Sigmoid colon (tissue), 7 donors: ENCODE results near the gene RBFOX2. TPM values are rescaled to one million over a fixed set of nuclear protein-coding genes. Genes with fewer than 3 reads are reported as not detected.
A peak's percentile ranks its signal among the peaks of the same experiment; 100 is the strongest.

Experiments
- DNase-seq: peaks from one replicate; pipeline ENCODE4 v3.0.0-alpha.2; 2019
- H3K27ac ChIP-seq, 4 donors: fragments of 200-600 bp; sonication (generic); one replicate each; pipeline ENCODE4 v1.5.1; 2016 to 2019; ENCODE audit warnings: mild to moderate bottlenecking in 1 of 4
- H3K27me3 ChIP-seq, 3 donors: fragments of 200-600 bp; sonication (generic); one replicate each; pipeline ENCODE4 v1.5.1; 2019; ENCODE audit warnings: mild to moderate bottlenecking in 1 of 3
- H3K36me3 ChIP-seq, 4 donors: fragments of 200-600 bp; sonication (generic); one replicate each; pipeline ENCODE4 v1.5.1; 2016 to 2019
- H3K4me1 ChIP-seq, 4 donors: fragments of 200-600 bp; sonication (generic); one replicate each; pipeline ENCODE4 v1.5.1; 2017 to 2019
- H3K4me3 ChIP-seq, 4 donors: fragments of 200-600 bp; sonication (generic); one replicate each; pipeline ENCODE4 v1.5.1; 2017 to 2019; ENCODE audit warnings: mild to moderate bottlenecking in 2 of 4, moderate library complexity in 1 of 4
- H3K9me3 ChIP-seq, 4 donors: fragments of 200-600 bp in 3 of 4; sonication (generic) in 3 of 4; one replicate each; pipeline versions ENCODE4 v1.5.1 to v1.6.1; 2013 to 2019
- EP300 ChIP-seq, 4 donors: sonication (generic); formaldehyde crosslinking; IDR thresholded peaks; one replicate each; pipeline ENCODE4 v1.6.1; 2017; ENCODE audit warnings: antibody characterized with exemption in 4 of 4
- POLR2A ChIP-seq, 2 donors: fragments of 450-650 bp; IDR thresholded peaks; one replicate each; pipeline ENCODE4 v1.6.1; 2016; ENCODE audit warnings: antibody characterized with exemption in 2 of 2, mild to moderate bottlenecking in 2 of 2, moderate library complexity in 2 of 2
- POLR2AphosphoS5 ChIP-seq, 4 donors: sonication (generic); formaldehyde crosslinking; IDR thresholded peaks; one replicate each; pipeline ENCODE4 v1.6.1; 2017; ENCODE audit warnings: antibody characterized with exemption in 4 of 4
- whole genome bisulfite sequencing, 2 donors: extraction: QIAGEN DNeasy Blood & Tissue Kit; methylation state at CpG; one replicate each; pipeline ENCODE4 v1.1.7; 2013; 5-methylcytosine and 5-hydroxymethylcytosine counted together
- intact Hi-C: fragments of 100-400 bp; cut with DNase I; formaldehyde crosslinking; loops from one replicate; pipeline ENCODE4 v1.15.1; 2023
- polyA plus RNA-seq, 3 donors: library from polyadenylated mRNA; stranded (reverse); fragments of 200-250 nt; gene quantifications; one replicate each; pipeline ENCODE4 v1.2.3, GENCODE V29; 2013
- total RNA-seq, 4 donors: library from RNA; depleted of rRNA; stranded (reverse); fragments of >200 nt; gene quantifications; one replicate each; pipeline ENCODE4 v1.1.0, GENCODE V29; 2016
- TF ChIP-seq, protein P1 (sequence below), 4 experiments: fragments of 450-650 bp in 3 of 4; fragments of 200-600 bp in 1 of 4; IDR thresholded peaks; one replicate each; pipeline ENCODE4 v1.5.1; 2016 to 2019; ENCODE audit warnings: antibody characterized with exemption in 4 of 4, mild to moderate bottlenecking in 3 of 4, moderate library complexity in 2 of 4
- donor health status: healthy with polysubstance abuse.
- donor health status: Bipolar disorder and iron deficiency.
- donor health status: healthy.

The RBFOX2 gene
- total and polyA plus RNA-seq, 7 donors, result 11.6 to 164 (median 138) TPM

- no peak for TF ChIP-seq POLR2A (IDR thresholded peaks at IDR 0.05)
- DNase-seq, result no peak
- Histone ChIP-seq H3K4me3 (no peak overlapping the region), H3K27me3 (no peaks in the 10 kb centered on the region), H3K9me3 (no peaks in the 10 kb centered on the region), H3K4me1 (peaks cover 0 to 18% (median 0%) of the 10 kb centered on the region in 4 donors), H3K27ac (no peak overlapping the region), H3K36me3 (peaks cover 0 to 33% (median 3%) of the 10 kb centered on the region in 4 donors)
- 88 to 94% methylated on average over 12 of the region's 12 CpGs for WGBS, 2 donors
- intact Hi-C loops, result no loop called here
Measured at GRCh38 chr22:35736701-35737100, 291.9 kb downstream of the RBFOX2 start.

GRCh38 chr22:35736166-35736565 is 292.5 kb downstream of the RBFOX2 start:
- Histone ChIP-seq H3K27me3 (no peaks in the 10 kb centered on the region), H3K9me3 (no peaks in the 10 kb centered on the region), H3K4me3 (no peak overlapping the region), H3K36me3 (peaks cover 0 to 29% (median 3%) of the 10 kb centered on the region in 4 donors), H3K4me1 (peaks cover 0 to 18% (median 0%) of the 10 kb centered on the region in 4 donors), H3K27ac (no peak overlapping the region)
- intact Hi-C loops, result no loop called here
- no peak for TF ChIP-seq POLR2A (IDR thresholded peaks at IDR 0.05)
- TF ChIP-seq EP300 (IDR thresholded peaks at IDR 0.05), result no peak
- TF ChIP-seq, protein P1, sequence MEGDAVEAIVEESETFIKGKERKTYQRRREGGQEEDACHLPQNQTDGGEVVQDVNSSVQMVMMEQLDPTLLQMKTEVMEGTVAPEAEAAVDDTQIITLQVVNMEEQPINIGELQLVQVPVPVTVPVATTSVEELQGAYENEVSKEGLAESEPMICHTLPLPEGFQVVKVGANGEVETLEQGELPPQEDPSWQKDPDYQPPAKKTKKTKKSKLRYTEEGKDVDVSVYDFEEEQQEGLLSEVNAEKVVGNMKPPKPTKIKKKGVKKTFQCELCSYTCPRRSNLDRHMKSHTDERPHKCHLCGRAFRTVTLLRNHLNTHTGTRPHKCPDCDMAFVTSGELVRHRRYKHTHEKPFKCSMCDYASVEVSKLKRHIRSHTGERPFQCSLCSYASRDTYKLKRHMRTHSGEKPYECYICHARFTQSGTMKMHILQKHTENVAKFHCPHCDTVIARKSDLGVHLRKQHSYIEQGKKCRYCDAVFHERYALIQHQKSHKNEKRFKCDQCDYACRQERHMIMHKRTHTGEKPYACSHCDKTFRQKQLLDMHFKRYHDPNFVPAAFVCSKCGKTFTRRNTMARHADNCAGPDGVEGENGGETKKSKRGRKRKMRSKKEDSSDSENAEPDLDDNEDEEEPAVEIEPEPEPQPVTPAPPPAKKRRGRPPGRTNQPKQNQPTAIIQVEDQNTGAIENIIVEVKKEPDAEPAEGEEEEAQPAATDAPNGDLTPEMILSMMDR (IDR thresholded peaks at IDR 0.05), result no peak
- no peak for TF ChIP-seq POLR2AphosphoS5 (IDR thresholded peaks at IDR 0.05)
- 95 to 97% methylated on average over 5 of the region's 5 CpGs for WGBS, 2 donors
- no peak for DNase-seq

DNA sequence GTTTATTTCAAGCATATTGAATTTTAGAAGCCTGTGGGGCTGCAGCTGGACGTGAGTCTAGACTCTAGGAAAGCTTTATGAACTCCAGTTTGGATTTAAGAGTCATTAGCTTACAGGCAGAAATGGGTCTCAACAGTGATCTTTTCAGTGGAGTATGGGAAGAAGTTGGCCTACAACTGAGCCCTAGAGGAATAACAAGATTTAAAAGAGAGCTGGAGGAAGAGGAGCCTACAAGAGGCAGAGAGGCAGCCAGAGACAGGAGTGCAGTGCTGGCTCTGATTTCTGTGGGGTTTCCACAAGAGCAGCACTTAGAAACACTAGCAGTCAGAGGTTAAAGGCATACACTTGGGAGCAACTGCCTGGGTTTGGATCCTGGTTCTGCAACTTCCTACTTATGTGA is 293.1 kb downstream of the RBFOX2 start:
- intact Hi-C loops, result no loop called here
- H3K4me1 ChIP-seq, result peaks cover 0 to 18% (median 0%) of the 10 kb centered on the region in 4 donors
- H3K27ac ChIP-seq, result no peak overlapping the region
- no peak for DNase-seq
- H3K9me3 ChIP-seq, result no peaks in the 10 kb centered on the region
- no peaks in the 10 kb centered on the region for H3K27me3 ChIP-seq
- 76 to 91% methylated on average over 1 of the region's 1 CpG for WGBS, 2 donors
- H3K36me3 ChIP-seq, result peaks cover 0 to 24% (median 3%) of the 10 kb centered on the region in 4 donors
- no peak overlapping the region for H3K4me3 ChIP-seq
- TF ChIP-seq EP300 (IDR thresholded peaks at IDR 0.05) (no peak), POLR2A (IDR thresholded peaks at IDR 0.05) (no peak), POLR2AphosphoS5 (IDR thresholded peaks at IDR 0.05) (no peak)
- TF ChIP-seq, protein P1 (IDR thresholded peaks at IDR 0.05), result no peak

DNA sequence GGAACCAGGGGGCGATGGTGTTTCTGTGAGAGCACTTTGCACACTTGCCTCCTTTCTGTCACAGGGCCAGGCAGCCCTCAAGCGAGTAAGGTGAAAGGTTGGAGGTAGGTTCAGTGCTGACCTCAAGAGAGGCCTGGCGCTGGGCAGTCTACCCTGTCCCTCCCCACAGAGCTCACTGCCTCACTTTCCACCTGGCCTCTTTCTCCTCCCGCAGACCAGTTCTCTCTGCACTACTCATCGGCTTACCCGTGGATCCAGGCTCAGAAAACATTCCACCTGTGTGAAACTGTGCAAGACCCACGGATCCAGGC is 294.2 kb downstream of the RBFOX2 start:
- H3K4me1 ChIP-seq, result peaks cover 0 to 13% (median 0%) of the 10 kb centered on the region in 4 donors
- H3K27ac ChIP-seq, result no peak overlapping the region
- H3K9me3 ChIP-seq, result no peaks in the 10 kb centered on the region
- no peak for DNase-seq
- TF ChIP-seq, protein P1 (IDR thresholded peaks at IDR 0.05), result no peak
- no peak for TF ChIP-seq POLR2A (IDR thresholded peaks at IDR 0.05)
- no peak for TF ChIP-seq POLR2AphosphoS5 (IDR thresholded peaks at IDR 0.05)
- TF ChIP-seq EP300 (IDR thresholded peaks at IDR 0.05), result no peak
- no peaks in the 10 kb centered on the region for H3K27me3 ChIP-seq
- H3K36me3 ChIP-seq, result peaks cover 0 to 24% (median 3%) of the 10 kb centered on the region in 4 donors
- intact Hi-C loops, result no loop called here
- no peak overlapping the region for H3K4me3 ChIP-seq
- WGBS, 2 donors, result 86 to 90% methylated on average over 7 of the region's 7 CpGs

GRCh38 chr22:35733791-35734516 is 294.7 kb downstream of the RBFOX2 start:
- Histone ChIP-seq H3K27ac (no peak overlapping the region), H3K4me1 (peaks cover 0 to 13% (median 0%) of the 10 kb centered on the region in 4 donors), H3K4me3 (no peak overlapping the region), H3K36me3 (peaks cover 0 to 22% (median under 1%) of the 10 kb centered on the region in 4 donors), H3K9me3 (no peaks in the 10 kb centered on the region), H3K27me3 (no peaks in the 10 kb centered on the region)
- intact Hi-C loops, result no loop called here
- no peak for TF ChIP-seq POLR2A (IDR thresholded peaks at IDR 0.05)
- TF ChIP-seq POLR2AphosphoS5 (IDR thresholded peaks at IDR 0.05), result peak in 2 of 4 donors; percentile 19 to 40
- TF ChIP-seq EP300 (IDR thresholded peaks at IDR 0.05), result no peak
- TF ChIP-seq, protein P1 (IDR thresholded peaks at IDR 0.05), result no peak
- 72 to 78% methylated on average over 7 of the region's 7 CpGs for WGBS, 2 donors
- no peak for DNase-seq
